Muscle layer of duodenum (tissue), 2 donors: ENCODE measurements around the gene MBOAT7.
"Not testable (repeated sequence)": the region's sequence is repeated elsewhere in the genome, so short reads cannot be mapped to it uniquely, and the experiment has no call there.

Source experiments
- H3K27ac ChIP-seq: one replicate; pipeline ENCODE4 v1.7.0; 2013; ENCODE audit warnings: mild to moderate bottlenecking, low read length
- H3K27me3 ChIP-seq: one replicate; pipeline ENCODE4 v1.7.0; 2013; ENCODE audit warnings: low read depth, mild to moderate bottlenecking, control low read depth, low read length
- H3K36me3 ChIP-seq, 2 donors: one replicate each; pipeline ENCODE4 v1.7.0; 2013; ENCODE audit warnings: low read length in 2 of 2, control low read depth in 1 of 2, mild to moderate bottlenecking in 1 of 2; ENCODE audit not compliant: insufficient read depth in 2 of 2, control insufficient read depth in 1 of 2
- H3K4me1 ChIP-seq, 2 donors: one replicate each; pipeline ENCODE4 v1.7.0; 2013; ENCODE audit warnings: low read length in 2 of 2, mild to moderate bottlenecking in 2 of 2, control low read depth in 1 of 2, moderate library complexity in 1 of 2; ENCODE audit not compliant: insufficient read depth in 2 of 2, control insufficient read depth in 1 of 2
- H3K4me3 ChIP-seq, 2 donors: one replicate each; pipeline ENCODE4 v1.7.0; 2013; ENCODE audit warnings: low read length in 2 of 2, low read depth in 1 of 2, mild to moderate bottlenecking in 1 of 2
- H3K9me3 ChIP-seq, 2 donors: one replicate each; pipeline ENCODE4 v1.7.0; 2013; ENCODE audit warnings: low read length in 2 of 2, control low read depth in 1 of 2, mild to moderate bottlenecking in 1 of 2; ENCODE audit not compliant: control insufficient read depth in 1 of 2
- donor health status: healthy.

Gene MBOAT7

GRCh38 chr19:54219702-54220101, 30.3 kb upstream of the MBOAT7 start:
- H3K27me3 ChIP-seq, H3K27ac ChIP-seq, H3K36me3 ChIP-seq, H3K4me3 ChIP-seq, H3K4me1 ChIP-seq, H3K9me3 ChIP-seq: not testable (repeated sequence)

DNA sequence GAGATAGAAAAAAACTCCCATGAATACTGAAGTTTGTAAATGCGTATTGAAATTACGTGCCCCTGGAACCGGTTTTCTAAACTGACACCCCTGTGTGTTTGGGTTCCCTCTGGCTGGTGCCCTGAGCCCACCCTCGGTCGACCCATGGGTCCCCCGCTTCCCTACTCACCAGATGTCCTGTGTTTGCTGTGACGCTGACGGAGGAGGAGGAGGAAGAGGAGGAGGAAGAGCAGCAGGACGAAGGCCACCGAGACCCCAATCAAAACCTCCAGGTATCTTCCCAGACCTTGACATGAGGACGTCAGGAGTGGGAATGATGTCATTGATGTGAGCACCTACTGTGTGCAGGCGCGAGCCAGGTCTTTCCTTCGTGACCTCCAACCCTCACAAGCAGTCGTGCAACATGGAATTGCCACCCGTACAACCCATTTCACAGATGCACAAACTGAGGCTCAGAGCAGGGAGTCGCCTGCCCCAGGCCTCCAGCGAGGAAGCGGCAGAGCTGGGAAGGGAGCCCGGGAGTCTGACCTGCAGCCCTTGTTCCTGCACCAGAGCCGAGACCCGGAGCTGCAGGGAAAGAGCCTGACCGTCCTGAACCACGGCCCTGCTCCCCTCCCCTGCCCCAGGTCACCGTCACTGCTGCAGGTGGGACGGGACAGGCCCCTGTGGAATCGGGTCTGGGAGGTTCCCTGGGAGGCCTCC, 29.7 kb upstream of the MBOAT7 start:
- Histone ChIP-seq H3K4me1 (no peaks in the 10 kb centered on the region), H3K27me3 (no peaks in the 10 kb centered on the region), H3K4me3 (no peak overlapping the region), H3K27ac (no peak overlapping the region), H3K36me3 (no peaks in the 10 kb centered on the region), H3K9me3 (no peaks in the 10 kb centered on the region)

DNA sequence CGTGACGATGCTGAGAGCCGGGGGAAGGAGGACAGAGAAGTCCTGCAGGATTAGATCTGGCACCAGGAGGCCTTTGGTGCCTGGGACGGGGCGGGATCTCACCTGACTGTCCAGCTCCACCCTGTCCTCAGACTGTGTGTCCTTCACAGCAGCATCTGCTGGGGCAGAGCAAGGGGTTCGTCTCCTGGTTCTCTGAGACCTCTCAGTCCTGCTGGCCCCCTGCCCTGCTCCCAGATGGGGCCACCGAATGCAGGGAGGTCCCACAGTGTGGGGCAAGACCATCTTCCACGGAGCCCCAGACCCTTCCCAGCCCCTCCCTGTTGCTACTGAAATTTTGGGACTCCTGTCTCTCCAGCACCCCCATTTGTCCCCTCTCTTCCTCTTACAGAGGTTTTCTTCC, 28.9 kb upstream of the MBOAT7 start:
- H3K36me3 ChIP-seq = no peaks in the 10 kb centered on the region
- no peaks in the 10 kb centered on the region for H3K9me3 ChIP-seq
- no peak overlapping the region for H3K27ac ChIP-seq
- H3K27me3 ChIP-seq = no peaks in the 10 kb centered on the region
- H3K4me3 ChIP-seq = no peak overlapping the region
- H3K4me1 ChIP-seq = no peaks in the 10 kb centered on the region

DNA sequence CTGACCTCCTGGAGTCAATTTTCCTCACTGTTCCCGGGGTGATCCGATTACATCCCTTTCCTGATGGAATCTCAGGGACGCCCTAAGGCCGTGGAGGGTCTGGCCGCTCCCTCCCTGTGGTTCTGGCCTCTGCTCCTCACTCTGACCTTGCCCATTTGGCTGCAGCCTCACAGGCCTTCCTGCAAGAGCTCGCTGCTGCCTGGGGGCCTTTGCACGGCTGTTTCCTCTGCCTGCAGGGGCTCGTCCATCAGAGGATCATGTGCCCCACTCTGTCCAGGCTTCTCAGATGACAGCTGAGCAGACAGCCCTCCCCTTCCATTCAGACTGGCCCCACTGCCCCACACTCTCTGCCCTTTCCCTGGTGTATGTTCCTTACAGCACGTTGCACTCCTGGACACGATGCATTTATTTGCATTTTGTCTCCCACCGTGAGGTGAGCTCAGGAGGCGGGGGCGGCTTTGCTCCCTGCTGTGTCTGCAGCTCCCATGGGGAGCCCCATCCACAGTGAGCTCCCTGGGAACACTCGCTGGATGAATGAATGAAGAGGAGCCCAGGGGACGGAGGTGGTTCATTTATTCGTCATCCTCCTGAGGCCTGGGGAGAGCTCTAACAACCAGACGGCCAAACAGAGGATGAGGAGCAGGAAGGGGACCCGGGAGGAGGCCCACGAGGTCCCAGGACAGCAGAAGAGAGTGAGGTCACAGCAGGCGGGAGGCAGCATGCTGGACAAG, 28.3 kb upstream of the MBOAT7 start:
- H3K27me3 ChIP-seq, H3K27ac ChIP-seq, H3K4me3 ChIP-seq, H3K36me3 ChIP-seq, H3K9me3 ChIP-seq, H3K4me1 ChIP-seq: not testable (repeated sequence)

GRCh38 chr19:54216869-54217268, 27.5 kb upstream of the MBOAT7 start:
- Histone ChIP-seq H3K4me3 (no peak overlapping the region), H3K27ac (no peak overlapping the region), H3K27me3 (no peaks in the 10 kb centered on the region), H3K9me3 (no peaks in the 10 kb centered on the region), H3K36me3 (no peaks in the 10 kb centered on the region), H3K4me1 (no peaks in the 10 kb centered on the region)

GRCh38 chr19:54214734-54215133, 25.4 kb upstream of the MBOAT7 start:
- H3K4me3 ChIP-seq = not testable (repeated sequence)

GRCh38 chr19:54214217-54214616, 24.8 kb upstream of the MBOAT7 start:
- not testable (repeated sequence) for H3K36me3 ChIP-seq, H3K4me3 ChIP-seq, H3K9me3 ChIP-seq, H3K27ac ChIP-seq, H3K27me3 ChIP-seq
- H3K4me1 ChIP-seq = peaks cover 10 to 12% of the 10 kb centered on the region in 2 donors

More at GRCh38 chr19:54214734-54215133, 25.4 kb upstream of the MBOAT7 start:
- not testable (repeated sequence) for H3K9me3 ChIP-seq, H3K4me1 ChIP-seq, H3K27me3 ChIP-seq, H3K36me3 ChIP-seq, H3K27ac ChIP-seq

DNA sequence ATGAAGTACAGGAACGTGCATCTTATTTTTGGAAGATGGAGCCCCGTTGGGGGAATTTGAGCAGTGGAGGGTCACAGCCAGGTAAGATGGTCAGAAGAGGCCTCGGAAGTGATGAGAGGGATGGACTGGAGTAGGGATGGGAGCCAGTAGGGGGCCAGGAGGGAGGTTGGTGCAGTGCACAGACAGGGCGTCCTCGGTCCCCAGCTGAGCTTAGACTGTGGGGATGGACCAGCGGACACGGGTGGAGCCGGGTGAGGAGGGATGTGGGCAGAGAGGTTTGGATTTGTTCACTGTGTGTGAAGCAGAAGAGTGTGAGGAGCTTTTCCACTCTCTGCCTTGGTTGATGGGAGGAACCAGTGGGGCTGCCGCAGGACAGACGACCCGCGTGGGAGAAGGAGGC, 21.9 kb upstream of the MBOAT7 start:
- Histone ChIP-seq H3K9me3 (no peaks in the 10 kb centered on the region), H3K4me1 (peaks cover 17 to 29% of the 10 kb centered on the region in 2 donors), H3K36me3 (peaks cover 18 to 23% of the 10 kb centered on the region in 2 donors), H3K27me3 (no peaks in the 10 kb centered on the region), H3K27ac (no peak overlapping the region), H3K4me3 (no peak overlapping the region)

- peaks cover 17 to 37% of the 10 kb centered on the region in 2 donors for H3K4me1 ChIP-seq
Measured at GRCh38 chr19:54209811-54210494, 20.6 kb upstream of the MBOAT7 start.

DNA sequence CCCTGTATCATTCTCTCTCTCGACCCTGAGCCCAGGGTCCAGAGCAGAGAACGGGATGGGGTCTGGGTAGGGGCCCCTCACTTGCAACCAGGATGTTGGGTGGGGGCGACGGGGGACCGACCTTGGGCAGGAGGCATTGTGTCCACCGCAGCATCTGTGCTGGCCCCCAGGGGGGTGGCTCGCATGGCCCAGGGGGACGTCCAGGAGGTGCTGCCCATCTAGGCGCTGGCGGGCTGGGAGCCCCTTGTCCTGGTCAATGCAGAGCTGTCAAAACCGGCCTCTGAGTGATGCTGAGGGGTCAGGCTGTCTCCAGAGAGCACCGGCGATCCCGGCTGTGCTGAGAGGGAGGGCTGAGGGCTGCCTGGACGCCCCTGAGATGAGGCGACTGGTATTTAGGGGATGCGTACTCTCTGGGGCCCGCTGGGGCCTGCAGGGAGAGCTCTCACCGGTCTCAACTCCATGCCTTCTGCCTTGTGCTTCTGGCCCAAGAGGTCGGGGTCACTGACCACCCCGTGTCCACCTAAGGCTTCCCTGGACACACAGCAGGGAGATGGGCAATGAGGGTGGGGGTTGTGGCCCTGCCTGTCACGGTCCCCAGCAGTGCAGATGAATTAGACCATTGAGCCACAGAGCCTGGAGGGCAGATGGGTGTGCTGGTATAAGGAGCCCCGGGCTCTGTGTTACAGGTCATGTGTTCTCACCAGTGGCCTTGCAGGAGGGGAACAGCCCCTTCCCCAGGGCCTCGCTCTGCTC, 19.9 kb upstream of the MBOAT7 start:
- H3K4me3 ChIP-seq = peak overlapping the region in 1 of 2 donors; percentile 12
- no peaks in the 10 kb centered on the region for H3K27me3 ChIP-seq
- no peaks in the 10 kb centered on the region for H3K9me3 ChIP-seq
- peaks cover 36 to 41% of the 10 kb centered on the region in 2 donors for H3K36me3 ChIP-seq
- H3K27ac ChIP-seq = peak overlapping the region; percentile 73
- H3K4me1 ChIP-seq = peaks cover 17 to 43% of the 10 kb centered on the region in 2 donors

More at GRCh38 chr19:54209811-54210494, 20.6 kb upstream of the MBOAT7 start:
- Histone ChIP-seq H3K36me3 (peaks cover 29 to 34% of the 10 kb centered on the region in 2 donors), H3K27me3 (no peaks in the 10 kb centered on the region), H3K27ac (peak overlapping the region; percentile 73), H3K9me3 (no peaks in the 10 kb centered on the region), H3K4me3 (peak overlapping the region; percentile 8 to 12)

GRCh38 chr19:54208784-54209057, 19.3 kb upstream of the MBOAT7 start:
- Histone ChIP-seq H3K9me3 (no peaks in the 10 kb centered on the region), H3K36me3 (peaks cover 40 to 46% of the 10 kb centered on the region in 2 donors), H3K4me3 (peak overlapping the region in 1 of 2 donors; percentile 3), H3K4me1 (peaks cover 17 to 47% of the 10 kb centered on the region in 2 donors), H3K27me3 (no peaks in the 10 kb centered on the region), H3K27ac (peak overlapping the region; percentile 73)
